K562 treated with DMSO at 1 percent for 48 hours (cell line): Measurements from ENCODE around the gene CISTR. TPM values are rescaled to one million over a fixed set of nuclear protein-coding genes. Genes with fewer than 3 reads are reported as not detected.

ENCODE experiments used
- total RNA-seq: library from RNA; unstranded; fragments of 300-600 nt; gene quantifications from 2 replicates; pipeline ENCODE4 v1.2.3, GENCODE V29; 2022; ENCODE audit warnings: low replicate concordance; ENCODE audit errors: extremely low read depth

The CISTR gene
- total RNA-seq: not detected in 2 replicates

DNA sequence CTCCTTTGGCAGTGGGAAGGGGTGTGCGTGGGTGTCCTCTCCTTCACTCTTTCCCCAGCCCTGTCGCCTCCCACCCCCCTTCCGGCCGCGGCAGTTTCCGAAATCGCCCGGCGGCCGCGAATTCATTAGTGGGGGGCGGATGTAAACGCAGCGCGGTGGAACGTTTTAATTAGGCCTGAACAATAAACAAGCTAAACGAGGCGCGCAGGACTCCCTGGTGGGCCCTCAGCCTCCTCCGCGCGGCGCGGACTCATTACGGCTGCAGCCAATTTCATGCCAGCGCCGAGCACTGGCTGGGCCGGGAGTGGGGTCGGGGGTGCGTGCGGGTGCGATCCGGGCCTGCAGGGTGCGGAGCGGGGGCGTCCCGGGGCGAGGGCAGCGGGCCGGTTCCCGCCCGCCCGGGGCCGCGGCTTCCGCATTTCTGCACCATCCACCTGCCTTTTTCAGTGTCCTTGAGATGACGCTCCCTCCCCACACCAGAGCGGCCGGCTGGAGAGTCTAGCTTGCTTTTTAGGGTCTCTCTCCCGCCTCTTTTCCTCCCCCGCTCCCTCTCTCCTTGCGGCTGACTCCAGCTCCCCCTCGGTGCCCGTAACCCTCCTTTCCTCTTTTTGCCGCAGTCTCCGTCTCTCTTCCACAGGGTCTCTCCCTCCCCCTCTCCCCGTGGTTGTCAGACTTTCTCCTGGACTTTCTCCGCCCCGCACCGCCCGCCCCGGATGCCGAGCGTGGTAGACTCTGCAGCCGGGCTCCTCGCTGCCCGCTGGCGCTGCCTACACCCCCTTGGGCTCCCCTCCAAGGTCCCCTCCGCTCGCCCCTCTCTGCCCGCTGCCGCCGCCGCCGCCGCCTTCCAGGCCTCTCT lies at the start of gene CISTR:
TSS of gene CISTR (minus strand) at position 644 of the 856 bp plus-strand sequence.

DNA sequence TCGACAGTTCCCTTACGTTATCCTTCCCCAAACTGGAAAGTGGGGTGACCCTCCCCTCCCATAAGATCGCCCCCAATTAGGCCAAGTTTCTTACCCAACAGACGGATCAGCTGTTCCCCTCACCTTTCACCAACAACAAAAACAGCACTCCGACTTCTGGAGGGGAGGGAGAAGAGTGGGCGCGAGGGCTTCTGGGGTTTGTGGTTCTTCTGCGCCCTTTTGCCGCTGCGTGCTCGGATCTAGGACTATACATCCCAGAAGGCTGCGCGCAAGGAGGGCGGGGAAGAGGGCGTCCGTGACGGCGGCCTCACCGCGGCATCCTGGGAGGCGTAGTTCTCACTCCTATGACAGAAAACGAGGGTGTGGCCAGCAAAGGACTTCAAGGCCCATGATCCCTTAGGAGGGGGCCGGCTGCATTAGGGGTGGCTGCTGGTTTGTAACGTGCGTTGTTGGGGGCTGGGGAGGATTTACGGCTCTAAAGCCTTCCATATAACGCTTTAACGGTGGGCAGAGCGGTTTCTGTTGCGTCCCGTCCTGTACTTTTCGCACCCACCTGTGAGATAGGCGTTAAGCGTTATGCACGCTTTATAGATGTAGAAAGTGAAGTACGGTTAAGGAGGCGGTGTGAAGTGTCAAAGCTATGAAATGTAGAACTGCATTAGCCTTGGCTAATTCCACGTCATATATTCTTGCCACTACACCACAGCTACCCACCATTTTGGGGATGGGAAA lies 24.3 kb downstream of the CISTR start, which contains the start of gene CALCOCO1:
TSS of gene CALCOCO1 (minus strand) at position 143 of the 732 bp plus-strand sequence. CDS start 2,210 bp downstream, outside the sequence.

Other genes with a start within 250 kb of the CISTR start
- not detected in 2 replicates for gene NPFF, start 244.5 kb downstream of the CISTR start, total RNA-seq
- gene ATF7, start 125.6 kb downstream of the CISTR start, total RNA-seq: not detected in 2 replicates
- not detected in 2 replicates for gene ATP5MC2, start 75.9 kb downstream of the CISTR start, total RNA-seq
- not detected in 2 replicates for gene CALCOCO1, start 24.5 kb downstream of the CISTR start, total RNA-seq
- gene HOXC13, start 186.9 kb upstream of the CISTR start, total RNA-seq: not detected in 2 replicates
- gene HOXC12, start 202.9 kb upstream of the CISTR start, total RNA-seq: not detected in 2 replicates
- gene HOXC11, start 221.1 kb upstream of the CISTR start, total RNA-seq: not detected in 2 replicates
- gene HOTAIR, start 223.0 kb upstream of the CISTR start, total RNA-seq: not detected in 2 replicates
- gene HOXC10, start 233.2 kb upstream of the CISTR start, total RNA-seq: not detected in 2 replicates
- gene HOXC9, start 248.2 kb upstream of the CISTR start, total RNA-seq: not detected in 2 replicates